ENCODE data around the gene COL5A1.
A peak's percentile ranks its signal among the peaks of the same experiment; 100 is the strongest.
"Not testable (repeated sequence)": the region's sequence is repeated elsewhere in the genome, so short reads cannot be mapped to it uniquely, and the experiment has no call there.

The COL5A1 gene

GRCh38 chr9:134663084-134663483, 21.5 kb downstream of the COL5A1 start:
- DNase-seq (ENCODE audit: low spot score) (peak; percentile 32), ATAC-seq (ENCODE audit: low read depth) (no peak)
- Histone ChIP-seq H3K4me3 (ENCODE audit: severe bottlenecking) (no peak overlapping the region), H3K27ac (ENCODE audit: poor library complexity, severe bottlenecking) (peak overlapping the region; percentile 91), H3K27me3 (ENCODE audit: insufficient read depth, poor library complexity, severe bottlenecking) (no peaks in the 10 kb centered on the region), H3K36me3 (ENCODE audit: low read depth) (no peaks in the 10 kb centered on the region), H3K4me1 (ENCODE audit: insufficient read depth, poor library complexity, severe bottlenecking) (peaks cover 38% of the 10 kb centered on the region), H3K9me3 (ENCODE audit: severe bottlenecking) (no peaks in the 10 kb centered on the region)
- TF ChIP-seq CTCF (IDR thresholded peaks at IDR 0.05; ENCODE audit: poor library complexity, severe bottlenecking) = no peak

- TF ChIP-seq CTCF (IDR thresholded peaks at IDR 0.05; ENCODE audit: poor library complexity, severe bottlenecking) = no peak
- no peak for ATAC-seq (ENCODE audit: low read depth)
Observed at GRCh38 chr9:134663753-134664415, 22.3 kb downstream of the COL5A1 start.

GRCh38 chr9:134664446-134664845, 22.8 kb downstream of the COL5A1 start:
- no peak for ATAC-seq (ENCODE audit: low read depth)
- DNase-seq (ENCODE audit: low spot score) = no peak
- peak overlapping the region; percentile 91 for H3K27ac ChIP-seq (ENCODE audit: poor library complexity, severe bottlenecking)
- no peaks in the 10 kb centered on the region for H3K9me3 ChIP-seq (ENCODE audit: severe bottlenecking)
- peaks cover 43% of the 10 kb centered on the region for H3K4me1 ChIP-seq (ENCODE audit: insufficient read depth, poor library complexity, severe bottlenecking)
- H3K36me3 ChIP-seq (ENCODE audit: low read depth) = no peaks in the 10 kb centered on the region
- no peaks in the 10 kb centered on the region for H3K27me3 ChIP-seq (ENCODE audit: insufficient read depth, poor library complexity, severe bottlenecking)
- TF ChIP-seq CTCF (IDR thresholded peaks at IDR 0.05; ENCODE audit: poor library complexity, severe bottlenecking) = no peak
- H3K4me3 ChIP-seq (ENCODE audit: severe bottlenecking) = no peak overlapping the region

More at GRCh38 chr9:134663753-134664415, 22.3 kb downstream of the COL5A1 start:
- DNase-seq (ENCODE audit: low spot score) = no peak
- peak overlapping the region; percentile 91 for H3K27ac ChIP-seq (ENCODE audit: poor library complexity, severe bottlenecking)
- H3K36me3 ChIP-seq (ENCODE audit: low read depth) = no peaks in the 10 kb centered on the region
- no peaks in the 10 kb centered on the region for H3K9me3 ChIP-seq (ENCODE audit: severe bottlenecking)
- no peaks in the 10 kb centered on the region for H3K27me3 ChIP-seq (ENCODE audit: insufficient read depth, poor library complexity, severe bottlenecking)
- peaks cover 40% of the 10 kb centered on the region for H3K4me1 ChIP-seq (ENCODE audit: insufficient read depth, poor library complexity, severe bottlenecking)
- no peak overlapping the region for H3K4me3 ChIP-seq (ENCODE audit: severe bottlenecking)

GRCh38 chr9:134666208-134666607, 24.6 kb downstream of the COL5A1 start:
- no peak for TF ChIP-seq CTCF (IDR thresholded peaks at IDR 0.05; ENCODE audit: poor library complexity, severe bottlenecking)
- ATAC-seq (ENCODE audit: low read depth) = no peak
- Histone ChIP-seq H3K9me3 (ENCODE audit: severe bottlenecking) (no peaks in the 10 kb centered on the region), H3K4me1 (ENCODE audit: insufficient read depth, poor library complexity, severe bottlenecking) (peaks cover 59% of the 10 kb centered on the region), H3K4me3 (ENCODE audit: severe bottlenecking) (no peak overlapping the region), H3K36me3 (ENCODE audit: low read depth) (no peaks in the 10 kb centered on the region), H3K27me3 (ENCODE audit: insufficient read depth, poor library complexity, severe bottlenecking) (no peaks in the 10 kb centered on the region), H3K27ac (ENCODE audit: poor library complexity, severe bottlenecking) (peak overlapping the region; percentile 91)
- DNase-seq (ENCODE audit: low spot score) = peak; percentile 29

- no peak for TF ChIP-seq CTCF (IDR thresholded peaks at IDR 0.05; ENCODE audit: poor library complexity, severe bottlenecking)
- Histone ChIP-seq H3K27ac (ENCODE audit: poor library complexity, severe bottlenecking) (peak overlapping the region; percentile 91), H3K36me3 (ENCODE audit: low read depth) (no peaks in the 10 kb centered on the region), H3K4me3 (ENCODE audit: severe bottlenecking) (no peak overlapping the region), H3K27me3 (ENCODE audit: insufficient read depth, poor library complexity, severe bottlenecking) (no peaks in the 10 kb centered on the region), H3K9me3 (ENCODE audit: severe bottlenecking) (no peaks in the 10 kb centered on the region), H3K4me1 (ENCODE audit: insufficient read depth, poor library complexity, severe bottlenecking) (peaks cover 53% of the 10 kb centered on the region)
- DNase-seq (ENCODE audit: low spot score) = no peak
- ATAC-seq (ENCODE audit: low read depth) = peak; percentile 22; the same call in 1 of the 3 replicates
Observed at GRCh38 chr9:134666831-134667230, 25.2 kb downstream of the COL5A1 start.

GRCh38 chr9:134668977-134669376, 27.4 kb downstream of the COL5A1 start:
- not testable (repeated sequence) for H3K36me3 ChIP-seq (ENCODE audit: low read depth); H3K27me3 ChIP-seq (ENCODE audit: insufficient read depth, poor library complexity, severe bottlenecking); ATAC-seq (ENCODE audit: low read depth); H3K4me3 ChIP-seq (ENCODE audit: severe bottlenecking); DNase-seq (ENCODE audit: low spot score); H3K9me3 ChIP-seq (ENCODE audit: severe bottlenecking)
- Histone ChIP-seq H3K27ac (ENCODE audit: poor library complexity, severe bottlenecking) (peak overlapping the region; percentile 91), H3K4me1 (ENCODE audit: insufficient read depth, poor library complexity, severe bottlenecking) (peaks cover 47% of the 10 kb centered on the region)

All from RWPE2 (cell line).